IPS-18c (cell line): Measurements from ENCODE around the gene KRTAP10-3.

ENCODE experiments used
- H3K4me3 ChIP-seq: 2 replicates; pipeline ENCODE4 v1.7.0; 2013; ENCODE audit warnings: low read depth, mild to moderate bottlenecking, low read length, moderate library complexity; ENCODE audit not compliant: insufficient read depth
- H3K9me3 ChIP-seq: one replicate; pipeline ENCODE4 v1.6.1; 2013; ENCODE audit warnings: mild to moderate bottlenecking, low read length, moderate library complexity; ENCODE audit not compliant: control insufficient read depth, insufficient read depth

Gene KRTAP10-3

DNA sequence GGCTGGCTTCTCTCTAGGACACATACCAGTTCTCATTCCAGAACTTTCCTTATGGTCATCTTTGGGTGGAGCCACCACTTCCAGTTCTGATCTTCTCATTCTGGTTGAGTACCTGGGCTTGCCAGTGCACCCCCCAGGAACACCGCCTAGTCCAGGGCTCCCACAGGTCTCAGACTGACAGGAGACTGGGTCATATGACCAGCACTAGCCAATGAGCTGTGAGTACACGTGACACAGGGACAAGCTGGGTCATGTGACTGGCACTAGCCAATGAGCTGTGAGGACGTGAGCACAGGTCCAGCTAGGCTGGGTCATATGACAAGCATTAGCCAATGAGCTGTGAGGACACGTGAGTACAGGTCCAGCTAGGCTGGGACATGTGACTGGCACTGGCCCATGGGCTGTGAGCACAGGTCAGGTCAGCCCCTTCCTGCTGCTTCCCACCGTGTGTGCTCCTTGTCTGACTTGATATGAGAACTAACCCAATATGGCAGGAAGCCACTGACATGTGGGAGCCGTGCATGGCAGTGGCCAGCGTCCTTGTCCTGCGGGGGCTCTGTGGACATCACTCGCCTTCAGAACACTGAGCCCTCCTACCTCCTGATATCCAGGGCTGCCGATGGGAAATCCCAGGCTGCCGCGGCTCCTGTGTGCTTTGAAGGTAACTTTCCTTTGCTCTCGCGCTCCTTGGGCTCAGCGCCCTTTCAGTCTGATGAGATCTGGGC, 41.3 kb downstream of the KRTAP10-3 start:
- Histone ChIP-seq H3K4me3 (no peak overlapping the region), H3K9me3 (peaks cover 2% of the 10 kb centered on the region)

DNA sequence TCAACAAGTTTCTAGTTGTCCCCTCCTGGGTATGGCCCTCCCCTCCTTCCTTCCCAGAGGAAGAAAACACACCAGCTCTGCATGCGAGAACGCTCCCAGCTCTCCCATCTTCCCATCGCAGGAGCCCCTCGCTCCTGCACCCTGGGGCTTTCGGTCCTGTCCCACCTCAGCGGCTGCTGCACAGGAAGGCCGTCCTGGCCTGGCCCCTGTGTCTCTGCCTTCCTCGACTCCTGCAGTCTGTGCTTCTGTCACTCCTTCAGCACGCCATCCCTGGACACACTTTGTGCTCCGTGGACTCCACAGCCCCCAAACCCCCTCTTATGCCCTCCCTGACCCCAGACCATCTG, 41.8 kb downstream of the KRTAP10-3 start:
- H3K4me3 ChIP-seq: no peak overlapping the region
- H3K9me3 ChIP-seq: peaks cover 2% of the 10 kb centered on the region

DNA sequence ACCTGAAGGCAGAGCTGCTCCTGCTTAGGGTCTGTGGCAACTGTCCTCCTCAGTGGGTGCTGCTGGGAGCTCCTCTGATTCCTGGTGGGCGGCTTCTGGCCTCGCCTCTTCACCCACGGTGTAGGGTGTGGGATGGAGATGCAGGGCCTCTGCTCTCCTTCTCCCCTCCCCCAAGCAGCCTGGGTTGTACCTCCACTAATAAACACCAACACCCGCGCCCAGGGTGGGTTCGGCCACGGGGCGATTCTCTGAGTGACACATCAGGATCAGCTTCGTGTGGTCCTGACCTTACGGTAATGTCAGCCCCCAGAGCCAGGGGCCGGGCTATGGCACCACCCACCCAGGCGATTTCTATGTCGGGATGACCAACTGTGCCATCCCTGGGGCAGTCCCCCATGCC, 42.3 kb downstream of the KRTAP10-3 start:
- Histone ChIP-seq H3K4me3 (no peak overlapping the region), H3K9me3 (peaks cover 2% of the 10 kb centered on the region)

DNA sequence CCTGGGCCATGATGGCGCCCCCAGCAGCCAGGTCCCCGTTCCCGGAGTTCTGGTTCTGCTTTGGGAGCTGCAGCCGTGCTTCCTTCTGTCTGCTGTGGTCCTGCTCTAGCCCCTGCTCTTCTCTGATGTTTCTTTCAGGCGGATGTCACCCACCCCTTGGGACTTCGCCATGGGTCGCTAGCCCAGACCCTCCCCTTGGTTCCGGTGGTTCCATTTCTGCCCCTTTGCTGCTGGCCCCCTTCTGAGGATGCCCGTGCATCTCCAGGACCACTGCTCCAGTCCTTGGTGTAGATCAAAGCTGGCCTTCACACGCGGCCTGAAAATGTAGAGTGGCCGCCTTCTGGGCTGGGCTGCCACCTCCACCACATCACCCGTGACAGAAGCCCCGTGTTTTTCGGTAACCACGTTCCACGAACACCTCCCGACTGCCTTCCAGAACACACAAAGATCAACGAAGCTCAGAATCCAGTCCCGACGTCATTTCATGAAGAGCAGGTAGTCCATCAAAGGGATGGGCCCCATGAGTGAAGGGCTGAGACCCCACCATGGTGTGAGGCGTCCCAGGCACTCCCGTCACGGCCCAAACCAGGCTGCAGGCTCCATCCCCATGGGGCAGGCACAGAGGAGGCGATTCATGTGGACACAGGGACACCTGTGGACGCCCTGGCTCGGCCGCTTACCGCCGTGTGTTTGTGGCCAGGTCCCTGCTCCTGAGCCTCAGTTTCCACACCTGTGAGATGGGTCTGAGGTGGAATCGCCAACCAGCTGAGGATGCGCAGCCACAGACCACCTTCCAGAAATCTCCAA, 43.0 kb downstream of the KRTAP10-3 start:
- no peak overlapping the region for H3K4me3 ChIP-seq
- no peaks in the 10 kb centered on the region for H3K9me3 ChIP-seq

DNA sequence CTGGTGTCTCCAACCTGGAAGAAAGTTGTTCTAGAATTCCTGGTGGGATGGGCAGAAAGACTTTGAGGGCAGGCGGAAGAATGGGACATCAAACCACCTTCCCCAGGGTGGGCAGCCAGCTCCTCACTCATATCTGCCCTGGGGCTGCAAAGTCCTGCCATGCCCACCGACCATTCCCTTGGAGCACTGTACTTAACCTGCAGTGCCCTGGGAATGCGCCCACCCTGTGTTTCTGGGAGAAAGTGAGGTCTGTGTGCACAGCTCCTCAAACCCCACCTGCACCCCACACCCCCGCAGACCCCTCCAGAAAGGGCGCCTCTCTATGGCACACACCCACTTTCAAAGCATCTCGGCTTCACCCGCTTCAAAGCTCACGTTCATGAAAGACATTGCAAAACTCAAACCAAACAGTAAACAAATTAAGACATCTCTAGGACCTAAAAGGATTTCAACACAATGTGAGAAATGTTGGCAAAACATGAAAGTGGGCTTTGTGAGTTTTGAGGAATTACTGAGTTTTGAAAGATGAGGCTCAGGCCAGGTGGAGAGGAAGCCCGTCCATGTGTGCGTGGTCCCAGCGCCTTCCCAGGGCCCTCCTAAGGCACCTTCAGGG, 43.7 kb downstream of the KRTAP10-3 start:
- no peak overlapping the region for H3K4me3 ChIP-seq
- H3K9me3 ChIP-seq: no peaks in the 10 kb centered on the region

DNA sequence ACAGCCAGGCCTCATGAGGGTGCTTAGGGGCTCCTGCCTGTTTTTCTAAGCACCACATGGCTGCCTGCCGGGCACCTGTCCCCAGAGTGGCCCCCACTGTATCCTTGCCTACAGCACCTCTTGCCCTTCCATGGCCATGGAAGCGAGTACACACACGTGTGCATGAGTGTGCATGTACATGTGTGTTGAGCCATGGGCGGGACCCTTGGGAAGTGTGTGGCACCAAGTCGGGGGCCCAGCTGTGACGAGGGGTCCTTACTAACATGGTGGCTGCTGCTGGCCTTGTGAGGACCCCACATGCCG, 44.4 kb downstream of the KRTAP10-3 start:
- Histone ChIP-seq H3K9me3 (no peaks in the 10 kb centered on the region), H3K4me3 (no peak overlapping the region)

DNA sequence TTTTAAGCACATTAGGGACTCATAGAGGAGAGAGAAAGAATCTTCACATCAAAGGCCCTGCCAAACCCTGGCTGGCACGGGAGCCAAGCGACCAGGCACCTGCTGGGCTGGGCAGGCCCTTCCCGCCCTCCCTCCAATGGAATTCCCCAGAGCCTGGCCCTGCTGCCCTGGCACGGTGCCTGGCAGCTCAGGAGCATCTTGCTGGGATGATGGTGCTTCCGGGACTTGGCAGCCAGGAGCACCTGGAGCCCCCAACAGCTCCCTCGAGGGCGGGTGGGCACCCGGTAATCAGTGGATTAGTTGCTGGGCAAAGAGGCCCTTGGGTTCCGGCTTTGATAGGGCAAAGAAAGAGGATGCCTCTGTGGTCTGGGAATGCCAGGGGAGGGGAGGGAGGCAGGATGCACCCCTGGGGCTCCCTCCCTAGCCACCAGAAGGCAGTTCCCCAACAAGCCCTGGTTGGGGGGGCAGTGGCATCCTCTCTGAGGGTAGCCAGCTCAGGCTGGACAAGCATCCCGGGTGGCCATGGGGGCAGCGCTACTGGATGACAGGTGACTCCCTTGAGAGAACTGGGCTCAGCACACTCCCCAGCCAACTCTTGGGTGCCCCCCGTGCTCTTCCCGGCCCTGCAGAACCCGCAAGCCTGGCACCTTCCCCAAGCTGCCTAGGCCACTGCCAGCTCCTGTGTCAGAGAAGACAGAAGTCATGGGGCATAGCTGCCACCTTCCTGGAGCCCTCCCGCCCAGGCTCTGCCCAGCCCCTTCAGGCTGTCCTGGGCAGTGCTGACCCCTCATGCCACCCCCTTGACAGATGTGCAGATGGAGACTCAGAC, 45.0 kb downstream of the KRTAP10-3 start:
- H3K9me3 ChIP-seq: no peaks in the 10 kb centered on the region
- H3K4me3 ChIP-seq: no peak overlapping the region

DNA sequence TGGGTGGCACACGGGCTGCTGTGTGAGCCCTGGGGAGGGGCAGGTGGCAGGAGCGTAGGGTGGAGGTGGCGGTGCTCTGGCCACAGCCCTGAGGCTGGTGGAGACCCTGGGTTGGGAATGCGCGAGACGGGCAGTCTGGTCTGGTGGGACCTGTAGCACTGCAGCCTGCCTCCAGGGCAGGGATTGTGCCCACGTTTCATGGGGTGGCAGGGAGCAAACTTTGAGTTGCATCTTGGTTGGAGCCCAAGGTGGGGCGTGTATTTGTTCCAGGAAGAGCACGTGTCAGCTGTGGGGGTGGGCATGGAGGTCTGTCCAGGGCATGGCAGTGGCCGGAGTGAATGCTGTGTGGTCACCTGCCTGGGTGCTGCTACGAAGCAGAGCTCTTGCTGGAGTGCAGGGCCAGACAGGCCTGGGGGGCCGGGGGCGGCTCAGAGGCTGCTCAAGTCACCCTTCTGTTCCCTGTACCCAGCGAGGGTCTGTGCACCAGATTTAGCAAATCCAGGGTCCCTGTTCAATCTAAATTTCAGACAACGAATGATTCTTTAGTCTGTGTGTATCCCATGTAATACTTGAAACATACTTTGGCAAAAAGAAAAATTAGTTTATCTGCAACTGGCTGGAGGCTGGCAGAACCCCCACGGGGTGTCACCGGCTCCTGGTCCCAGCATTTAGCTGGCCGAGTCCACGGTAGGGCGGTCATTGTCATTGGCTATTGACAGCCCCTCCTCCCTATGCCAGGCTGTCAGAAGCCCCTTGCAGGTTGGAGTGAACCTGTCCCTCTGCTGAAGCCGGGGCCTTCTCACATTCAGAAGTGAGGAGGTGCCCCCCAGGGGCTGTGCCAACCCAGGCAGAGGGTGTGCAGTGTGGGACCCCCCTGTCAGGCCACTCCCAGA, 45.9 kb downstream of the KRTAP10-3 start:
- H3K9me3 ChIP-seq: no peaks in the 10 kb centered on the region

DNA sequence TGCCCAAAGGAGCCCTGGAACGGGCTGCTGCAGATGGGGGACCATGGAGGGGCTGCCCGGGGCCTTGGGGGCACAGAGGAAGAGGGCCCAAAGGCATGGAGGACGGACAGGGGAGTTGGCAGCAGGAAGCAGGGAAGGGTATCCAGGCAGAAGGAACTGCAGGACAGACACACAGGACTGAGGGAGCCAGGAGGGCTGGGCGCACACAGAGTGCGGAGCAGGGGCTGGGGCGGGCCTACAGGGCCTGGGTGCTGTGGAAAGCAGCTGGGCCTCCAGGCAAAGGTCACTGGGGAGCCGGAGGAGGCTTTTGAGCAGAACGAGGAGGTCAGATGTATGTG, 46.7 kb downstream of the KRTAP10-3 start:
- no peak overlapping the region for H3K4me3 ChIP-seq

More for the DNA sequence above, 45.9 kb downstream of the KRTAP10-3 start:
- H3K4me3 ChIP-seq: no peak overlapping the region

DNA sequence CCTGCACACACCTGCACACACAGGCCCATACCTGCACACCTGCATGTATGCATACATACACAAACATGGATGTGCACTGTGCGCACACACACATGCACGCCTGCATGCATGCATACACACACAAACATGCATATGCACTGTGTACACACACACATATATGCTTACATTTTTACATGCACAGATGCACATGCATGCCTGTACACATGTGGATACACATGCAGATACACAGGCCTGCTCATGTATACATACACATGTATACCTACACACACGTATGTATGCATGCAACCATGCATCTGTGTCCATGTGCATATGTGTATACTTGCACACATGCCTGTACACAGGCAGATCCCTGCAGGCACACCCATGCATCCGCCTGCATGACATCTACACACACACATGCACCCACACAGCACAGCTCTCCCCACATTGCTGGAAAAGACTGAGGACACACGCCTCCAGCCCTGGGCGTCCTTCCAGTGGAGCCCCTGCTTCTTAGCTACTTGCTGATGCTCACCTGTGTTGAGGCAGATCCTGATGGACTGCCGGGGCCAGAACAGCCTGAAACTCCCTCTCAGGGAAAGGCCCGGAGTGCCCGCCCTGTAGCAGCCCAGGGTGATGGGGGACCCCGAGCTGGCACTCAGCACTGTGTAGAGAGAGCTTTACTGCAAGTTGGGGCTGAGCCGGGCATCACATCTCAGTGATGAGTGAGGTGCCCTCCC, 47.2 kb downstream of the KRTAP10-3 start:
- H3K4me3 ChIP-seq: no peak overlapping the region
- no peaks in the 10 kb centered on the region for H3K9me3 ChIP-seq

More for the DNA sequence above, 46.7 kb downstream of the KRTAP10-3 start:
- no peaks in the 10 kb centered on the region for H3K9me3 ChIP-seq

DNA sequence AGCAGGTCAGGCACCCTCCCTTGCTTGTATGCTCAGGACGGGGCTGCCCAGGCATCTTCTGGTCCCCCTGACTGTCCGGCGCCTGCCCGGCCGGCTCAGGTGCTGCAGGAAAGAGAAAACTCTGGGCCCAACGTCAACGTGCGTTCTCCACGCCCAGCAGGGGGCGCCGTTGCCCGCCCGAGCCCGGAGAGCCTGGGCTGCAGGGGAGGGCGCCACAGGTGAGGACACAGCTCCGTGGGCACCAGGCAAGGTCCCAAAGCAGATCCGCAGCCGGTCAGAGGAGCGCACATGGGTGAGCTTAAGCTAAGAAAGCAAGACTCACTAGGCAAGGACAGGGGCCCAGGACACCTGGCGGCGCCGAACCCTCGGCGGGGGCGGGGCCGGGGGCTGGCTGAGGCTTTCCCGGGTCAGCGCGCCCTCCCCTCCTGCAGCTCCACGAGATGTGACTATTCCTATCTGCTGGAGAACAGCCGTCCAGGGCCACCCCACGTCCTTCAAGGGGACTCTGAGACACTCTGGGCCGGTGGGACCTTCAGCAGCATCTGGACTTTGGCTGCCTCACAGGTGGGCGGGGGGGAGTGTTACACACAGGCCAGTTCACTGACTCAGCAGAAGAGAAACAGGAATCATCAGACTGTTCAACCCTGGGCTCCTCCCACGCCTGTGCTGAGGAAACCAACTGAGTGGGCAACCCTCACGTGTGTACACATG, 47.9 kb downstream of the KRTAP10-3 start:
- Histone ChIP-seq H3K4me3 (peak overlapping the region; percentile 29; the same call in 1 of the 2 replicates), H3K9me3 (no peaks in the 10 kb centered on the region)

DNA sequence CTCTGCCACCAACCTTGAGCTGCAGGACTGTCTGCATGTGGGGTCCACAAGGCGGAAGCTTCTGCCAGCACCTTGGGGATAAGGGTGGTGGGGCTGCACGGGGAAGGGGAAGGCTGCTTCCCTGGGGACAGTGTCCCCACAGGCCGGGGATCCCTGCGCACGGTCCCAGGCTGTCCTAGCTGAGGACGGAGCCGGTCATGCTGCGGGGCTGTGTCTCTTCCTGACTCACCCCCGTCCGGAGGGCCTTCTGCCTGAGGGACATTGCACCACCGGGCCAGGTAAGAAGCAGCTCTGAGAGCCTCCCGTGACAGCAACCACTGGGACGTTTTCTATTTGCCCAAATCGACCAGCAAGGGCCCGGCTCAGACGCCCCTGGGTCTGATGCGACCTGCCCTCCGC, 48.5 kb downstream of the KRTAP10-3 start:
- H3K9me3 ChIP-seq: no peaks in the 10 kb centered on the region
- H3K4me3 ChIP-seq: no peak overlapping the region

DNA sequence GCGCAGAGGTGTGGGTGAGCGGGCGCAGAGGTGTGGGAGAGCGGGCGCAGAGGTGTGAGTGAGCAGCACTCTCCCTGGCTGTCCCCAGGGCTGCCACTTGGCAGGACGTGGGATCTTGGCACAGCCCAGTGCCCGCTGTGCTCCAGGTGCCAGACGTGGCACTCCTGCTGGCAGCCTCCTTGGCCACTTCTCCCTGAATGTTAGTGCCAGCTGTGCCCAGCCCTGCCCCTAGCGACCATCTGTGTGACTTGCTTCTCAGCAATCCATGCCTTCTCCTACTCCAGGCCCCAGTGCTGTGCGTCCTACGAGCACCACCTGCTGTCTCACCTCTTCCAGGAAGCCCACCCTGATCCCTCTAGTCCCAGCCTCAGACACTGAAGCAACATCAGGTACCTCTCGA, 49.1 kb downstream of the KRTAP10-3 start:
- H3K9me3 ChIP-seq: no peaks in the 10 kb centered on the region
- no peak overlapping the region for H3K4me3 ChIP-seq

DNA sequence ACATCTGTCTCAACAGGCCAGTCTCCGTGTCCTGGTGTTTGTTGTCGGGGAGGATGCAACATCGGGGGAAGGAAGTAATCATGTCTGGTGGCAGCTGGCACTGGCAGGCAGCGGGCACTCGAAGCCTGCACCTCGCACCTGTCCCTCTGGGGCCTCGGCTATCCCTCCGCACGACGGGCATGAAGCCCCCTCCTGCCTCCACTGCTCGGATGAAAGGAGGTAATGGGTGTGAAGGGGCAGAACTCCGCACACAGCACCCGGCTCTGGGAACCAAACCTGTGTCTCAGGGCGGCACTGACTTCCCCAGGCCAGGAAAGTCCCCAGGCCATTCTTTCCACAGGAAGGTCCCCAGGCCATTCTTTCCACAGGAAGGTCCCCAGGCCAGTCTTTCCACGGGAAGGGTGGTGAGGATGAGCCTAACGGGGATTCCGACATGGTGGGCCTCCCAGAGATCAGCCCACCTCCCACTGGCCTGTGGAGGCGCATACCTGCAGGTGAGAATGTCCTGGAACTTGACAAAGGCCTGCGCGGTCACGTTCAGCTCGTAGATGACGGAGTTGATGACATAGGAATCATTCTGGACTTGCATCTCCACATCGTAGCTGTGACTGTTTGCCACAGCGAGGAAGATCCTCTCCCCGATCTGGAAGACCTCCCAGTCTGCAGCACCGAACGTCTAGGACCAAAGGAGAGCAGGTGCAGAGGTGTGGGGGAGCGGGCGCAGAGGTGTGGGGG, 49.7 kb downstream of the KRTAP10-3 start:
- Histone ChIP-seq H3K4me3 (no peak overlapping the region), H3K9me3 (no peaks in the 10 kb centered on the region)

DNA sequence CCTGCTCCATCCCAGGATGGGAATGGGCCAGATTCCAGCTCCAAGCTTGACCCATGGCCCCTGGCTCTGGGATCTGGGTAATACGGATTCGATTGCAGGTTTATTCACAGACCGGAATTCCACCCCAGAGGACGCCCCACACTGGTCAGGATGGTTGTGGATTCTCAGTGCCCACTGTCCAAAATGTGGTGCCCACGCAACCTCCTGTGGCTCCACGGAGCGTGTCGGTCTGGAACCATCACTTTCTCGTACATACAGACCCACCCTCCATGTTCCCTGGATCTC, 50.2 kb downstream of the KRTAP10-3 start:
- H3K9me3 ChIP-seq: no peaks in the 10 kb centered on the region
- H3K4me3 ChIP-seq: no peak overlapping the region
